GM12801 (cell line): ENCODE data around the gene IGF2R.

Source experiments
- CTCF ChIP-seq: IDR thresholded peaks from one replicate; pipeline ENCODE4 v1.5.1; 2011; ENCODE audit warnings: control low read depth; ENCODE audit not compliant: insufficient read length; ENCODE audit errors: extremely low read depth

Gene IGF2R

GRCh38 chr6:160013987-160014868 lies 45.3 kb downstream of the IGF2R start:
- no peak for TF ChIP-seq CTCF

GRCh38 chr6:160014869-160015182 lies 45.9 kb downstream of the IGF2R start:
- no peak for TF ChIP-seq CTCF

- no peak for TF ChIP-seq CTCF
Observed at GRCh38 chr6:160015778-160016684, 47.1 kb downstream of the IGF2R start.

GRCh38 chr6:160022101-160022500 lies 53.2 kb downstream of the IGF2R start:
- no peak for TF ChIP-seq CTCF

- no peak for TF ChIP-seq CTCF
Observed at GRCh38 chr6:160022793-160023192, 53.9 kb downstream of the IGF2R start.

DNA sequence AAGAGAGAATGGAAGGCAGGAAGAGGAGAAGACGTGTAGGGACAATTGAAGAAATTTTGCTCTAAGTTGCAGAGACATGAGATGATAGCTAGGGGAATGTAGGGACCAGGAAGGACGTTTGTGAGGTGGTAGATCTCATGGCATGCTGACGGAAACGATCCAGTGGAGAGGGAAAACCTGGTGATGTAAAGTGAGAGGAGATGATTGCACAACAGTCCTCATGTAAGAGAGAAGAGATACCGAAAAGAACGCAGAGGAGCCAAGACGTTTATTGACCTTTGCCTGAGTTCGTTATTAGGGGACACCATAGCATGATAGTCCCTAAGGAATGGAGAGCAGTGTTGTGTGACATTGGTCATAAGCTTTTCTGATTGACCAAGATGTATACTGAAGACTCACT lies 55.3 kb downstream of the IGF2R start:
- no peak for TF ChIP-seq CTCF

DNA sequence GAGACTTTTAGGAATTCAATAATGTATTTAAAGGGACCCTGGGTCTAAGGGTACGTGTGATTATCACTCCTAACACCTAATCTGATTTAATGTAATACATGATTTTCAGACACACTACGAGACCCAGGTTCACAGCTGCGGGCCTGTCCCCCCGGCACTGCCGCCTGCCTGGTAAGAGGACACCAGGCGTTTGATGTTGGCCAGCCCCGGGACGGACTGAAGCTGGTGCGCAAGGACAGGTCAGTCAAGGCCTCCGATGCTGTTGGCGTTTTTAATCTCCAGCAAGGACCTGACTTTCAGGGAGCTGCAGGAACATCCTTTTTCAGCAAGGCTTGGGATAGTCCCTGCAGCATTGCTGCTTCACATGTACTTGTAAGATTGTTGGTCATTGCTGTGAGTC lies 58.2 kb downstream of the IGF2R start:
- no peak for TF ChIP-seq CTCF
